ENCODE data around the gene ERCC3. TPM values are rescaled to one million over a fixed set of nuclear protein-coding genes. Genes with fewer than 3 reads are reported as not detected.

The ERCC3 gene
- total RNA-seq, 4 donors from 2014 or later: 19.3 to 36.6 (median 25.2) TPM

DNA sequence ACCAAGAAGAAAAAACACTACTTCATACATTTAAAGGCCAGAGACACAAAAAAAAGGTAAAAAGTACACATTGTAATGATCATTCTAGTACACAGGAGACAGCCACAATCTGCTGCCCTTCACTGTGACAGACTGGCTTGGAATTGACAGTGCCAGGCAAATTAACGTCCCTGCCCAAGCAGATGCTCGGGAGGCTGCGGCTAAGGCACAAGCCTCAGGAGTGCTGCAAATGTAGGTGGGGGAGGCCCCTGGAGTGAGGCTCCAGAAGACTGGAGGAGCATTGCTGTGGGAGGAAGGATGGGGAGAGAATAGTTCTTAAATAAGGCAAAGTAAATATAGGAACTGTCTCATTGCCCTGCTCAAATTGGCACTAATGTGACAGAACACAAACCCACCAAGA lies 18.6 kb downstream of the ERCC3 start:
- Histone ChIP-seq H3K27ac (no peak overlapping the region), H3K4me3 (no peak overlapping the region), H3K4me1 (peaks cover 0 to 6% (median 0%) of the 10 kb centered on the region in 3 donors), H3K36me3 (peaks cover 21 to 100% (median 44%) of the 10 kb centered on the region in 3 donors), H3K27me3 (no peaks in the 10 kb centered on the region), H3K9me3 (no peaks in the 10 kb centered on the region)
- DNase-seq: no peak
- WGBS, 2 donors: 91 to 95% methylated on average over 3 of the region's 3 CpGs
- intact Hi-C loops (cut with DNase I): no loop called here
- TF ChIP-seq, protein P1, sequence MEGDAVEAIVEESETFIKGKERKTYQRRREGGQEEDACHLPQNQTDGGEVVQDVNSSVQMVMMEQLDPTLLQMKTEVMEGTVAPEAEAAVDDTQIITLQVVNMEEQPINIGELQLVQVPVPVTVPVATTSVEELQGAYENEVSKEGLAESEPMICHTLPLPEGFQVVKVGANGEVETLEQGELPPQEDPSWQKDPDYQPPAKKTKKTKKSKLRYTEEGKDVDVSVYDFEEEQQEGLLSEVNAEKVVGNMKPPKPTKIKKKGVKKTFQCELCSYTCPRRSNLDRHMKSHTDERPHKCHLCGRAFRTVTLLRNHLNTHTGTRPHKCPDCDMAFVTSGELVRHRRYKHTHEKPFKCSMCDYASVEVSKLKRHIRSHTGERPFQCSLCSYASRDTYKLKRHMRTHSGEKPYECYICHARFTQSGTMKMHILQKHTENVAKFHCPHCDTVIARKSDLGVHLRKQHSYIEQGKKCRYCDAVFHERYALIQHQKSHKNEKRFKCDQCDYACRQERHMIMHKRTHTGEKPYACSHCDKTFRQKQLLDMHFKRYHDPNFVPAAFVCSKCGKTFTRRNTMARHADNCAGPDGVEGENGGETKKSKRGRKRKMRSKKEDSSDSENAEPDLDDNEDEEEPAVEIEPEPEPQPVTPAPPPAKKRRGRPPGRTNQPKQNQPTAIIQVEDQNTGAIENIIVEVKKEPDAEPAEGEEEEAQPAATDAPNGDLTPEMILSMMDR (IDR thresholded peaks at IDR 0.05): no peak

DNA sequence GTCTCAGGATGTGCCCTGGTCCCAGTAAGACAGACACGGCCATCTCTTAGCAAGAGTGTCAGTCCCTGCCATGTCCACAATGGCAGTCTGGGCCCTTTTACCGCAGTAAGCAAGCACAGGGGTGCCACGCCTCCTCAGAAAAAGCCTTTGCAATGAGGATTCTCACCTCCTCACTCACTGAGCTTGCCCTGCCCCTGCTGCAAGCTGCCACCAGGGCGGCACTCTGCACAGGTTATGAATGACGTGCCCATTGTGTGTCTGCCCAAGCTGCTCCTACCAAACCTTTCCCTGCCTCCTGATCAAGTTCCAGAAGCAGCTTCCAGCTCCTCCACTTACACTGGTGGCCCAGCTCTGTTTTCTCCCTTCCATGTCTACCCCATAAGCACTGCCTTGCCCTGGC lies 23.3 kb downstream of the ERCC3 start:
- no peaks in the 10 kb centered on the region for H3K9me3 ChIP-seq
- H3K36me3 ChIP-seq: peaks cover 13 to 93% (median 48%) of the 10 kb centered on the region in 3 donors
- TF ChIP-seq, protein P1 (IDR thresholded peaks at IDR 0.05): peak in 1 of 6 experiments; percentile 15
- TF ChIP-seq POLR2A (IDR thresholded peaks at IDR 0.05): no peak
- H3K27ac ChIP-seq: no peak overlapping the region
- intact Hi-C loops (cut with DNase I): no loop called here
- H3K4me3 ChIP-seq: no peak overlapping the region
- no peak for DNase-seq
- no peaks in the 10 kb centered on the region for H3K27me3 ChIP-seq
- 90 to 100% methylated on average over 2 to 5 of the region's 5 CpGs for WGBS, 2 donors
- no peaks in the 10 kb centered on the region for H3K4me1 ChIP-seq

DNA sequence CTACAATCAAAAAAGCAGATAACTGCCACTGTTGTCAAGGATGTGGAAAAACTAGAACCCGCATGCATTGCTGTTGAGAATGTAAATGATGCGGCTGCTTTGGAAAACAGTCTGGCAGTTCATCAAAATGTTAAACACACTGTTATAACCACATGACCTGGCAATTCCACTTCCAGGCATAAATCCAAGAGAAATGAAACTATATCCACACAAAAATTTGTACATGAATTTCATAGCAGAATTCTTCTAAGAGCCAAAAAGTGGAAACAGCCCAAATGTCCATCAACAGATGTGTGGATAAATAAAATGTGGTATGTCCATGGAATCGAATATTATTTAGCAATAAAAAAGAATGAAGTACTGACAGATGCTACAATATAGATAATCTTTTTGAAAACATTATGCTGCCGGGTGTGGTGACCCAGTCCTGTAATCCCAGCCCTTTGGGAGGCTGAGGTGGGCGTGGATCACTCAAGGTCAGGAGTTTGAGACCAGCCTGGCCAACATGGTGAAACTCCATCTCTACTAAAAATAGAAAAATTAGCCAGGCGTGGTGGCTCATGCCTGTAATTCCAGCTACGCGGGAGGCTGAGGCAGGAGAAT lies 32.0 kb downstream of the ERCC3 start:
- Histone ChIP-seq H3K27ac (no peak overlapping the region), H3K4me1 (no peaks in the 10 kb centered on the region), H3K36me3 (peaks cover 7 to 75% (median 10%) of the 10 kb centered on the region in 3 donors), H3K27me3 (no peaks in the 10 kb centered on the region), H3K9me3 (no peaks in the 10 kb centered on the region), H3K4me3 (no peak overlapping the region)
- 80 to 84% methylated on average over 8 of the region's 8 CpGs for WGBS, 2 donors
- no peak for DNase-seq
- TF ChIP-seq, protein P1 (IDR thresholded peaks at IDR 0.05): no peak
- TF ChIP-seq POLR2A (IDR thresholded peaks at IDR 0.05): no peak
- intact Hi-C loops (cut with DNase I): no loop called here

DNA sequence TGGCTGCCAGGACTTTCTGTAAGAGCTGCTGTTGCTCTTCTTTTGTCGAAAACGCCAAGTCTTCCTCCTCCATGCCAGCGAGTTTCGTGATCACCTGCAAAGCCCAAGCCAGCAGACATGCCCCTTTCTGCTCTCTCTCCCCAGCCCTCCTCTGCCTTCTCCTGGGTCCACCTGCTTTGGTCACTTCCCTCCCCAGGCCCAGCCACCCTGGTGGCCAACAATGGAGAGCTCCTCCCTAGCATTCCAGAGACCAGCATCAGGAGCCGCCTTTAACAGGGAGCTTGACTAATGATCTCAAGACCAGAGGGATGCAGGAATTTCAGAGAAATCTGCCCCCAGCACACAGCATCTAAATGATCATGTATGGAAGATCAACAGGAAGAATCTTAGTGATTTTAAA lies 34.6 kb downstream of the ERCC3 start:
- TF ChIP-seq POLR2A (IDR thresholded peaks at IDR 0.05): no peak
- TF ChIP-seq, protein P1 (IDR thresholded peaks at IDR 0.05): no peak
- intact Hi-C loops (cut with DNase I): no loop called here
- 86% methylated on average over 5 of the region's 5 CpGs; no CpG with 5 or more reads in 1 of the 2 donors for WGBS, 2 donors
- no peak for DNase-seq
- H3K4me3 ChIP-seq: no peak overlapping the region
- H3K36me3 ChIP-seq: peaks cover 7 to 83% (median 10%) of the 10 kb centered on the region in 3 donors
- no peaks in the 10 kb centered on the region for H3K4me1 ChIP-seq
- H3K27me3 ChIP-seq: no peaks in the 10 kb centered on the region
- no peaks in the 10 kb centered on the region for H3K9me3 ChIP-seq
- no peak overlapping the region for H3K27ac ChIP-seq

DNA sequence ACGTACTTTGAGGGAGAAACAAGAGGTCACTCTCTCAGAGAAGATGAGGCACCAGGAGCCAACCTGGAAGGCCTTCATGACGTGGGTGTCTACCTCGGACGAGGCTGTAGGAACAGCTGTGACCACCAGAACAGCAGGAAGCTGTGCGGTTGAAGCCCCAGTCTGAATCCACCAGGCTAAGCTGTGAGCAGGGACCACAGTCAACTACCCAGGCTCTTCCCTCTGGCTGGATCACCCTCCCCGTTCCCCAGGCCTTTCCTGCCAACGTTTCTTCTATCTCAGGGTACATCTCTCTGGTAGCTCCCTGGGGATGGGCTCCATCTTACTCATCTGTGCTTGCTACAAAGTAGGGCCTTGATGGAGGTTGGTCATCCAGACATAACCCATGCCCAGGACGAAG lies 37.1 kb downstream of the ERCC3 start:
- no peak for TF ChIP-seq POLR2A (IDR thresholded peaks at IDR 0.05)
- TF ChIP-seq, protein P1 (IDR thresholded peaks at IDR 0.05): no peak
- intact Hi-C loops (cut with DNase I): no loop called here
- peaks cover 7 to 63% (median 10%) of the 10 kb centered on the region in 3 donors for H3K36me3 ChIP-seq
- H3K27ac ChIP-seq: no peak overlapping the region
- no peak overlapping the region for H3K4me3 ChIP-seq
- no peak for DNase-seq
- H3K9me3 ChIP-seq: no peaks in the 10 kb centered on the region
- H3K27me3 ChIP-seq: no peaks in the 10 kb centered on the region
- H3K4me1 ChIP-seq: no peaks in the 10 kb centered on the region
- WGBS, 2 donors: 73 to 85% methylated on average over 8 of the region's 8 CpGs
